ENCODE results near the gene IGSF22. TPM values are rescaled to one million over a fixed set of nuclear protein-coding genes. Genes with fewer than 3 reads are reported as not detected.

The IGSF22 gene
- 0.06 and 0.14 TPM in 2 replicates for total RNA-seq

- TF ChIP-seq, protein P1, sequence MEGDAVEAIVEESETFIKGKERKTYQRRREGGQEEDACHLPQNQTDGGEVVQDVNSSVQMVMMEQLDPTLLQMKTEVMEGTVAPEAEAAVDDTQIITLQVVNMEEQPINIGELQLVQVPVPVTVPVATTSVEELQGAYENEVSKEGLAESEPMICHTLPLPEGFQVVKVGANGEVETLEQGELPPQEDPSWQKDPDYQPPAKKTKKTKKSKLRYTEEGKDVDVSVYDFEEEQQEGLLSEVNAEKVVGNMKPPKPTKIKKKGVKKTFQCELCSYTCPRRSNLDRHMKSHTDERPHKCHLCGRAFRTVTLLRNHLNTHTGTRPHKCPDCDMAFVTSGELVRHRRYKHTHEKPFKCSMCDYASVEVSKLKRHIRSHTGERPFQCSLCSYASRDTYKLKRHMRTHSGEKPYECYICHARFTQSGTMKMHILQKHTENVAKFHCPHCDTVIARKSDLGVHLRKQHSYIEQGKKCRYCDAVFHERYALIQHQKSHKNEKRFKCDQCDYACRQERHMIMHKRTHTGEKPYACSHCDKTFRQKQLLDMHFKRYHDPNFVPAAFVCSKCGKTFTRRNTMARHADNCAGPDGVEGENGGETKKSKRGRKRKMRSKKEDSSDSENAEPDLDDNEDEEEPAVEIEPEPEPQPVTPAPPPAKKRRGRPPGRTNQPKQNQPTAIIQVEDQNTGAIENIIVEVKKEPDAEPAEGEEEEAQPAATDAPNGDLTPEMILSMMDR (conservative IDR thresholded peaks at IDR 0.05; ENCODE audit: low read depth, low read length), result no peak
- no peak for DNase-seq (ENCODE audit: low read depth)
These were observed at the start of gene IGSF22 for GRCh38 chr11:18726040-18726439. Gene IGSF22, minus strand, starts transcription at chr11:18726188. Its CDS starts 1,952 bp downstream, at chr11:18724236.

GRCh38 chr11:18774801-18775200, 48.8 kb upstream of the IGSF22 start:
- TF ChIP-seq, protein P1 (conservative IDR thresholded peaks at IDR 0.05; ENCODE audit: low read depth, low read length), result no peak
- no peak for DNase-seq (ENCODE audit: low read depth)
- H3K4me3 ChIP-seq (ENCODE audit: low read depth, low read length), result no peak overlapping the region

More at GRCh38 chr11:18726040-18726439, at the start of gene IGSF22:
- H3K4me3 ChIP-seq (ENCODE audit: low read depth, low read length), result no peak within 1 kb of the TSS

DNA sequence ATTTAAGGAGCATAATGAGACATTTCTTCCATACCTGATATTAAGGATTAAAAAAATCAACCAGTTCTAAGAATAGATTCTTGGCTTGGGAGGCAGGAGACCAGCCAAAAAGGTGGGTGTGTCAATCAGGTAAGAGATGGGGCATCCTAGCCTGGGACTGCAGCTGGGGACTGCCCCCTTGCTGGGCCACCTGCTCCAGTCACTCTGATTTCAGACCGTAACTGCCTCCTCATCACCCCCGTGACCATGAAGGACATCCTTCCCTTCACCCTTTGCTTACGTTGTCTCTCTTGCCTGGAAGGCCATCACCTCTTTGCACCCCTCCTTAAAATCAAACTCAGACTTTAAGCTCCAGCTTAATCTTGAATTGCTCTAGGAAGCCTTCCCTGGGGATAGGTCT, 47.7 kb upstream of the IGSF22 start:
- H3K4me3 ChIP-seq (ENCODE audit: low read depth, low read length), result no peak overlapping the region
- no peak for DNase-seq (ENCODE audit: low read depth)
- TF ChIP-seq, protein P1 (conservative IDR thresholded peaks at IDR 0.05; ENCODE audit: low read depth, low read length), result no peak

- TF ChIP-seq, protein P1 (conservative IDR thresholded peaks at IDR 0.05; ENCODE audit: low read depth, low read length), result no peak
These were observed 47.1 kb upstream of the IGSF22 start for GRCh38 chr11:18773104-18773503.

DNA sequence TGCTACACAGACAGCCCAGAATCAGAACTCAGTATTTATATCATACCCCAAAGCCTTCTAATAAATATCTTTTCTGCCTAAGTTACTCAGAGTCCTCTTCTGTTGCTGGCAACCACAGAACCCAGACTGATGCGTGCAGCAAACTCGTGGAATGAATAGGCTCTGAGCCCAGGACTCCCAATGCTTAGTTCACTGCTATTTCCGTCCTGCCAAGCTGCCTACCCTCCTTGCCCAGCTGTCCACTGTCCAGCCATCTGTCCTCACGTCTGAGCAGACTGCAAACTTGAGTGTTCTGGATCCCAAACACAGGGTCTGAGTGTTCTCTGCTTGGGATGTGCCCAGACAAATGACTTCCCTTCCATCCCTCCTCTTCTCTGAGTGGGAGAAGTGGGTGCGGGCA, 46.2 kb upstream of the IGSF22 start:
- TF ChIP-seq, protein P1 (conservative IDR thresholded peaks at IDR 0.05; ENCODE audit: low read depth, low read length), result no peak
- no peak for DNase-seq (ENCODE audit: low read depth)
- H3K4me3 ChIP-seq (ENCODE audit: low read depth, low read length), result no peak overlapping the region

More at GRCh38 chr11:18773104-18773503, 47.1 kb upstream of the IGSF22 start:
- H3K4me3 ChIP-seq (ENCODE audit: low read depth, low read length), result no peak overlapping the region
- DNase-seq (ENCODE audit: low read depth), result no peak

DNA sequence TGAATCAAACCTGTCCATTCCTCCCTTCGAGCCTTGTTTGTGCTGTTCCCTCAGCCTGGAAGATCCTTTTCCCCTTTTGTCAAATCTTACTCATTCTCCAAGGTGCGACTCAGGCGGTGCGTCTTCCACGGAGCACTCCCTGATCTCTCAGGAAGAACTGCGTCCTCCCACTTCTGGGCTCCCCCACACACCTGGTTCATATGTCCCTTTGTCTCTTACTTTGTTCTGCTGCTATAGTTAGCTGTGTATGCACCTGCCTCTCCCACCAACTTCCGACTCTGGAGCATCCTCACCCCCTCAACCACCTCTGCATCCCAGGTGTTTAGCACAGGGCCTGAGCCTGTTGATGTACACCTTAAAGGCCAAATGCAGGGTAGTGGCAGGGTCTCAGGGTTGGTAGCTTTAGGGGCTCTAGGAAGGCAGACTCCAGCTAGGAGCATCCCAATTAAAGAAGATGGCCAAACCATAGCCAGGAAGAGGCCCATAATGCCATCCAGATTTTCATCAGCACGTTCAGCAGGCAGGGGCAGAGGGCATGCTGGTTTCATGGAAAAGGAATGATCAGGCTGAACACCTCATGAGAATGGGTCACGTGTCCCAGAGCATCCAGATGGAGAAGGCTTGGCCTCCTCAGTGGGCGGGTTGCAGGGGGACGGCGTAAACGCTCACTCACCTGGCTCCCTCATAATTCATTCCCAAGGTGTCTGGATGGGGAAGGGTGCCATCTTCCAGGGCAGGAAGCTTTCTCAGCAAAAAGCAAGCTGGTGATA, 45.5 kb upstream of the IGSF22 start:
- H3K4me3 ChIP-seq (ENCODE audit: low read depth, low read length), result no peak overlapping the region
- no peak for DNase-seq (ENCODE audit: low read depth)
- TF ChIP-seq, protein P1 (conservative IDR thresholded peaks at IDR 0.05; ENCODE audit: low read depth, low read length), result no peak

Data from epithelial cell of proximal tubule (primary cell).